GM18951 (cell line): ENCODE measurements around the gene NEK7.

Experiments used
- POLR2A ChIP-seq: IDR thresholded peaks from 4 replicates; pipeline ENCODE4 v1.6.1; 2011; ENCODE audit warnings: mild to moderate bottlenecking; ENCODE audit not compliant: insufficient read length, insufficient read depth; ENCODE audit errors: extremely low read depth
- in situ Hi-C: fragments of 300-500 bp; cut with MboI; formaldehyde crosslinking; loops from one replicate; pipeline ENCODE4 v1.12.0; 2022; ENCODE audit warnings: low sequenced_read_pairs, mixed read lengths, inconsistent platforms; ENCODE audit not compliant: unreplicated experiment

NEK7 gene

DNA sequence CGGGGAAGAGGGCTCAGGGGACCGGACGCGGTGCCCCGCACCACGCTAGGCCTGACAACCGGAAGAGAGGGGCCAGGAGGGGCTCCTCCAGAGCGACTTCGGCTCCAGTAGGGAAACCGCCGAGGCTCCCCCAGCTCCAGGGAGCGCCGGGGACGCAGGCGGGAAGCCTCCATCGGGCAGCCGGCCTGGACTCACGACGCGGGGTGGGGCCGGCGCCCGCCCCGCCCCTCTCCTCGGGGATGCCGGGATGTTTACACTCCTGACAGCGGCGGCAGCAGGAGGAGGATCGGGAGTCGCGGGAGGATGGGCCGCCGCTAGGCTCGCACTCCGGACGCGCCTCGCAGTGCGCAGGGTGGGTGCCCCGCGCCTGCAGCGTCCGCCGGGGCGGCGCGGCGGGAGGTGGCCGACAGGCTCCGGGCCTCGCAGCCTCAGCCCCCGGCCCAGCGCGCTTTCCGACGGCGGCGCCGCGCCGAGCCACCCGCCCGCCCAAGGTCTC is at the start of gene NEK7:
NEK7 (plus strand) TSS at position 254 of the 496 bp plus-strand sequence. CDS start 75,583 bp downstream, outside the sequence.
- in situ Hi-C loops, result loop anchor here (25.0 kb wide), 1 partner anchor 531 kb away; no protein-coding TSS in a partner anchor
- peak; percentile 74 for TF ChIP-seq POLR2A

DNA sequence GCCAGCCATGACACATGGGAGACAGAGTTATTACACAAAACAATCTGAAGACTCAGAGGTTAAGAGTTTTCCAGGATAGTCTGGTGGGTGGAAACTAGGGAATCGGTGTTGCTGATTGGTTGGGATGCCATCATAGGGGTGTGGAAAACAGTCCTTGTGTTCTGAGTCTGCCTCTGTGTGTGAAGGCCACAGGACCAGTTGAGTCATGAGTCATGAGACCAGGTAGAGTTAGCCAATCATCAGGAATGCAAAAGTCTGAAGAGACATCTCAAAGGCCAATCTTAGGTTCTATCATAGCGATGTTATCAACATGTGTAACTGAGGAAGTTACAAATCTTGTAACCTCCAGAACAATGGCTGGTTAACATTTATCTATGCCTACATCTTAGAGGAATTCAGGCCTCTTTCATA is 49.7 kb upstream of the NEK7 start:
- TF ChIP-seq POLR2A, result no peak
- in situ Hi-C loops, result no loop called here

- TF ChIP-seq POLR2A, result no peak
- in situ Hi-C loops, result no loop called here
Observed at GRCh38 chr1:198108636-198109370, 48.0 kb upstream of the NEK7 start.

DNA sequence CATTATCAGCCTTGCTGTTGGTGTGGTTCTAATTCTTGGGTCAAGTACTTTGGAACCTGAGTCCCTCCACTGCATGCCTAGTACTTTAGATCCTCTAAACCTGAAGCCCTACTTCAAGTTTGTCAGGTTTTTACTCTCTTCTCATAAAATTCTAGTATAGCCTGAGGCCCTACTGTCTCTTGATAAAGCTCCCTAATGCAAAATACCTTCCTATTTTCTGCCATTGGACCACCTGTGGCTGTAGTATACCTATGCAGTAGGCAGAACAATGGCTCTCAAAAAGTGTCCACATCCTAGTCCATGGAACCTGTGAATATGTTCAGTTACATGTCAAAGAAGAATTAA is 47.5 kb upstream of the NEK7 start:
- in situ Hi-C loops, result no loop called here
- no peak for TF ChIP-seq POLR2A

DNA sequence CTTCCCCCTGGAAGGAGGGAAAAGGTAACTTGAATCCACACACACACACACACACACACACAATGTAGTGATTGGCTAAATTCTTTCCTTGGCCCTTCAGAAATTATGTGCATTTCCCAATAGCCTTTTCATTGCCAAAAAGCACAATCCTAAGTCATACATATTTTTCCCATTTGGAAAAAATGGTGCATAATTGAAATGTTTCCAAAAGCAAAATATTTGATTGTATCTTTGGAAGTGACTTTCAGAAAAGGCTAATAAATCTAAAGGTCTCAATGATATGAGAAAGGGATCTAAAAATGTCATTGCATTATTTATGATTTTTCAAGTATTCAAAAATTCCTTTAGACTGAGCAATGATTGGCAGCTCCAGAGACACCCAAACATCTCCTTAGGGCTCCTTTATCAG is 43.5 kb upstream of the NEK7 start:
- TF ChIP-seq POLR2A, result no peak
- in situ Hi-C loops, result no loop called here

DNA sequence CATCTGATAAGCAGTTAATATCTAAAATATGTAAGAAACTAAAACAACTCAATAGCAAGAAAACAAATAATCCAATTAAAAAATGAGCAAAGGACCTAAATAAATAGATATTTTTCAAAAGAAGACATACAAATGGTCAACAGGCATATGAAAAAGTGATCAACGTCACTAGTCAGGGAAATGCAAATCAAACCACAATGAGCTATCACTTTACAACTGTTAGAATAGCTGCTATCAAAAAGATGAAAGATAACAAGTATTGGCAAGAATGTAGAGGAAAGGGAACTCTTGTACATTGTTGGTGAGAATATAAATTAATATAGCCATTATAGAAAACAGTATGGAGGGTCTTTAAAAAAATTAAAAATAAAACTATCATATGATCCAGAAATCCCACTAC is 40.7 kb upstream of the NEK7 start:
- no peak for TF ChIP-seq POLR2A
- in situ Hi-C loops, result no loop called here

DNA sequence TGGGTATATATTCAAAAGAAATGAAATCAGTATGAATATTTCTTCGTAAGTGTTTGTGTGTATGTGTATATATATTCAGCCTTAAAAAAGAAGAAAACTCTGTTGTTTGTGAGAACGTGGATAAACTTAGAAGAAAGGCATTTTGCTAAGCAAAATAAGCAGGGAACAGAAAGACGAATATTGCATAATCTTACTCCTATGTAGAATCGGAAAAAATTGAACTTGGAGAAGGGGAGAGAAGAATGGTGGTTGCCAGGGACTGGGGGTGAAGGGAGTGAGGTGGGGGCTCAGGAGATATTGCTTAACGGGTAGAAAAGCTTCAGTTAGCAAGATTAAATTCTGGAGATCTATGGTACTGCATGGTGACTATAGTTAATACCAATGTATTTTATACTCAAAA is 40.3 kb upstream of the NEK7 start:
- in situ Hi-C loops, result no loop called here
- TF ChIP-seq POLR2A, result no peak

GRCh38 chr1:198117267-198117666 is 39.5 kb upstream of the NEK7 start:
- no peak for TF ChIP-seq POLR2A
- in situ Hi-C loops, result no loop called here

DNA sequence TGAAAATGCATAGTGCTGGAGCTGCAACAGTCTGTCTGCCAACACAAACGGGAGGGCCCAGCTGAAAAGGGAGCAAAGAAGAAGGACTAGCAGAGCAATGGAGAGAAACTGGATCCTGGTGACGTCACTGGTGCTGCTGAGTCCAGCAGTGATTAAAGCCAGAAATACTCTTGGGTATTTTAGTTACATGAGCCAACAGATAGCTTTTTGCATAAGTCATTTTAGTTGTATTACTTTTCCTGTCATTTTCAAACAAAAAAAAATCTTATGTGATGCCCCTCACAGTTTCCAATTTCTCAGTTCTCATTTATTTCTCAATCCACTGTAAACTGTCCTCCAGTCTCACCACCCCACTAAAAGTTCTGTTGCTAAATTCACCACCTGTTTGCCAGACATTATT is 38.7 kb upstream of the NEK7 start:
- in situ Hi-C loops, result no loop called here
- no peak for TF ChIP-seq POLR2A

DNA sequence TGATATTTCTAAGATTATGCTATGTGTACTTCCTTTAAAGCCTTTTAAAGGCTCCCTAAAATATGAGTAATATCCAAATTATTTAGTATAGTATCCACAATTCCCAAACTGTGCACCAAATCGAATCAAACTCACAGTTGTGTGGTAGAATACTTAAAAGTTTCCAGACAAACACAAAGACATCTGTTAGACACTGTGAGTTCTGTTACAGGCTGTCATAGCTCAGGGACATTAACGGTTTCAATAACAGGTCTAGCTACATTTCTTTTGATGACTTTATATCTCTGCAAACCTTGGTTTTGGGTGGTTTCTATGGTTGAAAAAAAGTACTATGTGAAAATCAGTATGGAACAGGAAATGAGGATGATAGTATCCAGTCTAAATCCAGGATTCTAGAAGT is 36.9 kb upstream of the NEK7 start:
- in situ Hi-C loops, result no loop called here
- no peak for TF ChIP-seq POLR2A

DNA sequence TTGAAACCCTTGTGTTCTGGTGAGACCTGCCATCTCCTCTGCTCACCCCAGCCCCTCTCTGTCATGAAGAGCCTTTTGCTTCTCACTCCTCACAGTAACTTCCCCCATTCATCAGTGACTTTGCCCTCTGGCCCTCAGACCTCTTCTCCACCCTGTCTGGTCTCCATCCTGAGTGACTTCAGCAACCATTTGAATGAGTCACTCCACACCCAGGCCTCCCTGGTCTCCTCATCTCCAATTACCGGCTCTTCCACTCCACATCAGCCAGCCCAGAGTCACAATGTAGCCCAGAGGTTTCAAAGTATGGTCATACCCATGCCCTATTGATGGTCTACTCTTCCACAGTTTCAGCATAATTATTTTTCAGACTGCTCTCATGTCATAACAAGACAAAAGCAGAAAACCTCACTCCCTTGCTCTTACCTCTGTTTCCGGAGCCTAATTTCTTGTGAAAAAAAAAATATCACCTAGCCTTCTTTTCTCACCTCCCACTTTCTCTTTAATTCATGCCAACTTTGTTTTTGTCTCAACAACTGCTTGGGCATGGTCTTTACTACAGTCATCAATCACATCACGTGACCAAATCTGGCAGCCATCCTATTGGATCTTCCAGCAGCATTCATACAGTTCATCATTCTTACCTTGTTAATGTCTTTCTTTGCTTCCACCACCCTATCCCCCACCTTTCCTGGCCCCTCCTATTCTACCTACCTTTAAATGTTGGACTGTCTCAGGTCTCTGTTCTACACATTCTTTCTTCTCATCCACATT is 35.6 kb upstream of the NEK7 start:
- TF ChIP-seq POLR2A, result no peak
- in situ Hi-C loops, result no loop called here

GRCh38 chr1:198122693-198123092 is 34.1 kb upstream of the NEK7 start:
- in situ Hi-C loops, result no loop called here

GRCh38 chr1:198123133-198123532 is 33.7 kb upstream of the NEK7 start:
- in situ Hi-C loops, result no loop called here
- TF ChIP-seq POLR2A, result no peak

More at GRCh38 chr1:198122693-198123092, 34.1 kb upstream of the NEK7 start:
- TF ChIP-seq POLR2A, result no peak

DNA sequence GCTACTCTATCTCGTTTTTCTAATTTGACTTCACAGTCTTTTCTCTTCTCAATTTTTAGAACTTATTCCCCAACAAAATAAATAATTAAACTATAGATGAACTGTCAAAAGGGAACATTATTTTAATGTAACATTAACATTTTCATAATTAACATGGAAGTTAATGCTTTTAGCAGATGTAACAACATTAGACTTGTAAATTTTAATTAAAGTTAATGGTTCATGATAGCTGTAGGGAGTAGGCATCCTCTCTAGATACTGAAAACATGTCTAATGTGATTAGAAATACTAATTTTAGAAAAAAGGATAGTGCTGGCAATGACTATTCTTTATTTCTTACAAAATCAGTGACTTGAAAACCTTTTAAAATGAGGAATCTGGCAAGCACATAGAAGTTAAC is 32.1 kb upstream of the NEK7 start:
- TF ChIP-seq POLR2A, result no peak

More for the DNA sequence above, 32.1 kb upstream of the NEK7 start:
- in situ Hi-C loops, result no loop called here
